Dorsolateral prefrontal cortex (tissue), 118 donors: Measurements from ENCODE around the gene FAM43A. TPM values are rescaled to one million over a fixed set of nuclear protein-coding genes. Genes with fewer than 3 reads are reported as not detected.

Experiments
- total RNA-seq, 120 experiments: library from RNA; stranded (reverse); gene quantifications; one replicate each; pipeline versions ENCODE4 v1.2.3 to v1.2.4, GENCODE V29; 2022

FAM43A gene
- total RNA-seq, 120 experiments from 2014 or later: 3.4 to 14.5 (median 8.3) TPM

Other genes with a start within 250 kb of the FAM43A start
- gene ATP13A3, start 198.9 kb upstream of the FAM43A start, total RNA-seq: 10 to 100 TPM; 47.4 to 93.2 (median 65.7) TPM
- gene TMEM44, start 52.5 kb upstream of the FAM43A start, total RNA-seq: 10 to 100 TPM in 119 of 120 experiments, 1 to 10 TPM in 1; 6.1 to 36.9 (median 20.8) TPM
- gene LSG1, start 13.7 kb upstream of the FAM43A start, total RNA-seq: 10 to 100 TPM; 19.3 to 41.3 (median 27.1) TPM